ENCODE results near the gene TIMM21. TPM values are rescaled to one million over a fixed set of nuclear protein-coding genes. Genes with fewer than 3 reads are reported as not detected.

Gene TIMM21
- total and polyA plus RNA-seq, 9 of the 15 experiments (the other 6 are each of a cell fraction or from before 2014, with no cell fraction given): 54.7 to 229 (median 83.3) TPM

DNA sequence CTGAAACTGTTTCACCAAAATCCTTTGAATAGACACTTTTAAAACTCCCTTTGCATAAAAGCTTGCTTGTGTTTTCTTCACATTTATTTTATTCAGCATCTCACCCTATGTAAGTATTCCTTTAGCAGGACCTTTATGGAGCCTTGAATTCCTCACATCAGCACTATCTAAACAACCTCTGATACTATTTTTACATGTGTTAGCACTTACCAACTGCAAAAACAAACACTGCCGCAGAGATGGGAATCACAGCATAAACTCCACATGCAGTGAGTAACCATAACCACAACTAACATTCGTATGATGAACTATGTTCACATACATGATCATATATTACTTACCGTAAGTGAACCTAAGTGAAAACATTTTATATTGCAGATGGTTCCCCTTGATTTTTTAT, 16.1 kb upstream of the TIMM21 start:
- intact Hi-C loops (cut with micrococcal nuclease) (no loop called here), in situ Hi-C loops (cut with MboI) (no loop called here)
- Histone ChIP-seq H4K20me1 (replicated peaks; ENCODE audit: control insufficient read depth, insufficient read depth, low read length) (no peaks in the 10 kb centered on the region), H3K79me2 (ENCODE audit: control insufficient read depth, insufficient read depth, low read length) (no peaks in the 10 kb centered on the region), H3K4me3 (no peak overlapping the region), H3K4me1 (replicated peaks in 1 of 2; ENCODE audit: control insufficient read depth in 2 of 2, insufficient read depth in 2 of 2, low read length in 2 of 2) (peaks cover 0 to under 1% of the 10 kb centered on the region in 2 experiments; a peak in 2 of 5 replicates), H3K9me3 (replicated peaks; ENCODE audit: control insufficient read depth, insufficient read depth, low read depth, low read length) (no peaks in the 10 kb centered on the region), H3K9ac (ENCODE audit: insufficient read depth in 1 of 2, low read depth in 2 of 2, low read length in 2 of 2) (no peak overlapping the region), H3K9me1 (ENCODE audit: control insufficient read depth, insufficient read depth, low read length) (no peaks in the 10 kb centered on the region), H3K36me3 (ENCODE audit: control insufficient read depth, insufficient read depth, low read length) (no peaks in the 10 kb centered on the region), H3K4me2 (ENCODE audit: insufficient read depth, low read length) (no peak overlapping the region), H3K27me3 (ENCODE audit: control insufficient read depth in 2 of 2, insufficient read depth in 2 of 2, low read length in 2 of 2) (peaks cover 3 to 8% of the 10 kb centered on the region in 2 experiments; a peak in 3 of 5 replicates), H3K27ac (ENCODE audit: extremely low read depth, low read depth, low read length) (no peak overlapping the region), H2AFZ (ENCODE audit: low read depth, low read length) (no peak overlapping the region)
- 18% methylated on average over 3 of the region's 3 CpGs for WGBS (ENCODE audit: insufficient coverage, low coverage, missing lambda C conversion rate)
- TF ChIP-seq SRSF7 (optimal IDR thresholded peaks at IDR 0.05; ENCODE audit: low read depth, low read length) (no peak), KDM5B (IDR thresholded peaks at IDR 0.05; ENCODE audit: insufficient replicate concordance, low read depth, low read length) (no peak), ZZZ3 (IDR thresholded peaks at IDR 0.05) (no peak), SRSF3 (IDR thresholded peaks at IDR 0.05; ENCODE audit: insufficient read depth, low read length) (no peak), NFE2L1 (tag; IDR thresholded peaks at IDR 0.05; ENCODE audit: borderline replicate concordance, low read depth) (no peak), ZNF347 (CRISPR knock-in tag; IDR thresholded peaks at IDR 0.05; ENCODE audit: low read depth) (no peak)
- TF ChIP-seq, protein P1, sequence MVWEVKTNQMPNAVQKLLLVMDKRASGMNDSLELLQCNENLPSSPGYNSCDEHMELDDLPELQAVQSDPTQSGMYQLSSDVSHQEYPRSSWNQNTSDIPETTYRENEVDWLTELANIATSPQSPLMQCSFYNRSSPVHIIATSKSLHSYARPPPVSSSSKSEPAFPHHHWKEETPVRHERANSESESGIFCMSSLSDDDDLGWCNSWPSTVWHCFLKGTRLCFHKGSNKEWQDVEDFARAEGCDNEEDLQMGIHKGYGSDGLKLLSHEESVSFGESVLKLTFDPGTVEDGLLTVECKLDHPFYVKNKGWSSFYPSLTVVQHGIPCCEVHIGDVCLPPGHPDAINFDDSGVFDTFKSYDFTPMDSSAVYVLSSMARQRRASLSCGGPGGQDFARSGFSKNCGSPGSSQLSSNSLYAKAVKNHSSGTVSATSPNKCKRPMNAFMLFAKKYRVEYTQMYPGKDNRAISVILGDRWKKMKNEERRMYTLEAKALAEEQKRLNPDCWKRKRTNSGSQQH (CRISPR knock-in tag; IDR thresholded peaks at IDR 0.05): no peak
- ATAC-seq (no peak), FAIRE-seq (no peak), DNase-seq (ENCODE audit: extremely low read depth in 1 of 4, low spot score in 3 of 4) (no peak)
- ChIA-PET CTCF (ENCODE audit: low intra/inter-chr PET ratio) (no interaction called here), POLR2A (interaction anchor here (0.9 kb wide), 1 partner anchor 13 kb away, joined by 3 read pairs; no protein-coding TSS in a partner anchor)
- no TSS peak for BruUV-seq (replicated peaks)

Data from K562 (cell line).